ELF-1 (cell line): Measurements from ENCODE around the gene HSPA12B.
"Not testable (repeated sequence)": the region's sequence is repeated elsewhere in the genome, so short reads cannot be mapped to it uniquely, and the experiment has no call there.

Experiments
- DNase-seq: peaks from one replicate; pipeline ENCODE4 v3.0.0-alpha.2; 2016; ENCODE audit warnings: low read depth, low spot score

HSPA12B gene

GRCh38 chr20:3786665-3787323 lies 54.3 kb downstream of the HSPA12B start, which contains the start of gene CENPB:
Gene CENPB, minus strand, starts transcription at chr20:3786740. Its CDS starts 257 bp downstream, at chr20:3786483.
- DNase-seq, result peak; percentile 80

- no peak for DNase-seq
Measured at GRCh38 chr20:3787324-3788014, 55.0 kb downstream of the HSPA12B start.

GRCh38 chr20:3788685-3789155 lies 56.2 kb downstream of the HSPA12B start:
- DNase-seq, result no peak

GRCh38 chr20:3789201-3789600 lies 56.7 kb downstream of the HSPA12B start:
- not testable (repeated sequence) for DNase-seq

GRCh38 chr20:3794168-3794567 lies 61.7 kb downstream of the HSPA12B start:
- DNase-seq, result not testable (repeated sequence)

GRCh38 chr20:3794701-3795420 lies 62.4 kb downstream of the HSPA12B start:
- no peak for DNase-seq

GRCh38 chr20:3795511-3796468 lies 63.3 kb downstream of the HSPA12B start, which contains the start of gene CDC25B:
Gene CDC25B, plus strand, starts transcription at chr20:3796310. Its CDS starts 222 bp downstream, at chr20:3796532.
- DNase-seq, result peak; percentile 94

GRCh38 chr20:3796477-3797225 lies 64.2 kb downstream of the HSPA12B start:
- no peak for DNase-seq

- DNase-seq, result no peak
Measured at GRCh38 chr20:3797226-3797545, 64.7 kb downstream of the HSPA12B start.

- DNase-seq, result no peak
Measured at GRCh38 chr20:3797592-3798372, 65.3 kb downstream of the HSPA12B start.

- DNase-seq, result no peak
Measured at GRCh38 chr20:3798373-3798768, 65.9 kb downstream of the HSPA12B start.

- DNase-seq, result no peak
Measured at GRCh38 chr20:3798908-3799248, 66.4 kb downstream of the HSPA12B start.

- peak; percentile 51 for DNase-seq
Measured at GRCh38 chr20:3800256-3800877, 67.9 kb downstream of the HSPA12B start.

- DNase-seq, result no peak
Measured at GRCh38 chr20:3800878-3801260, 68.4 kb downstream of the HSPA12B start.

- DNase-seq, result no peak
Measured at GRCh38 chr20:3801299-3801698, 68.8 kb downstream of the HSPA12B start.

- no peak for DNase-seq
Measured at GRCh38 chr20:3801846-3802245, 69.4 kb downstream of the HSPA12B start.
